Measurements from ENCODE around the gene FAM81A.

FAM81A gene

DNA sequence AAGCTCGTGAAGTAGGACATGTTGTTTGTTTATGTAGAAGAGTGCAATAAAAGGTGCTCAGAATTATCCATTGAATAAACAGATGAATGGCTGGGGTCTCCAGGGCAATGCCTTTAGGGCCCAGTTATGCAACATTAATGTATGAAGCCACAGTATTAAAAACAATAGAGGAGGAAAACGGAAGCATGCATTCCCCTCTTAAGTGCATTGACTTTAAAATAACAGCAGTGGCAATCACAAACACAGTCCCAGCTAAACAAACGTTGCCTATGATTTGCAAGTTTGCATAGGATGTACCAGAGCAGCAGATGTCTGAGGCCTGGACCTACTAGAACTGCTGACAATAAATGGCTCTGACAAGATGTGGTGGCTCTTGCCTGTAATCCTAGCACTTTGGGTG lies 113.0 kb downstream of the FAM81A start:
- no peak overlapping the region for H3K4me3 ChIP-seq (ENCODE audit: low read length)
- TF ChIP-seq, protein P1, sequence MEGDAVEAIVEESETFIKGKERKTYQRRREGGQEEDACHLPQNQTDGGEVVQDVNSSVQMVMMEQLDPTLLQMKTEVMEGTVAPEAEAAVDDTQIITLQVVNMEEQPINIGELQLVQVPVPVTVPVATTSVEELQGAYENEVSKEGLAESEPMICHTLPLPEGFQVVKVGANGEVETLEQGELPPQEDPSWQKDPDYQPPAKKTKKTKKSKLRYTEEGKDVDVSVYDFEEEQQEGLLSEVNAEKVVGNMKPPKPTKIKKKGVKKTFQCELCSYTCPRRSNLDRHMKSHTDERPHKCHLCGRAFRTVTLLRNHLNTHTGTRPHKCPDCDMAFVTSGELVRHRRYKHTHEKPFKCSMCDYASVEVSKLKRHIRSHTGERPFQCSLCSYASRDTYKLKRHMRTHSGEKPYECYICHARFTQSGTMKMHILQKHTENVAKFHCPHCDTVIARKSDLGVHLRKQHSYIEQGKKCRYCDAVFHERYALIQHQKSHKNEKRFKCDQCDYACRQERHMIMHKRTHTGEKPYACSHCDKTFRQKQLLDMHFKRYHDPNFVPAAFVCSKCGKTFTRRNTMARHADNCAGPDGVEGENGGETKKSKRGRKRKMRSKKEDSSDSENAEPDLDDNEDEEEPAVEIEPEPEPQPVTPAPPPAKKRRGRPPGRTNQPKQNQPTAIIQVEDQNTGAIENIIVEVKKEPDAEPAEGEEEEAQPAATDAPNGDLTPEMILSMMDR (conservative IDR thresholded peaks at IDR 0.05; ENCODE audit: low read depth, low read length) = no peak
- DNase-seq (ENCODE audit: low read depth) = no peak

DNA sequence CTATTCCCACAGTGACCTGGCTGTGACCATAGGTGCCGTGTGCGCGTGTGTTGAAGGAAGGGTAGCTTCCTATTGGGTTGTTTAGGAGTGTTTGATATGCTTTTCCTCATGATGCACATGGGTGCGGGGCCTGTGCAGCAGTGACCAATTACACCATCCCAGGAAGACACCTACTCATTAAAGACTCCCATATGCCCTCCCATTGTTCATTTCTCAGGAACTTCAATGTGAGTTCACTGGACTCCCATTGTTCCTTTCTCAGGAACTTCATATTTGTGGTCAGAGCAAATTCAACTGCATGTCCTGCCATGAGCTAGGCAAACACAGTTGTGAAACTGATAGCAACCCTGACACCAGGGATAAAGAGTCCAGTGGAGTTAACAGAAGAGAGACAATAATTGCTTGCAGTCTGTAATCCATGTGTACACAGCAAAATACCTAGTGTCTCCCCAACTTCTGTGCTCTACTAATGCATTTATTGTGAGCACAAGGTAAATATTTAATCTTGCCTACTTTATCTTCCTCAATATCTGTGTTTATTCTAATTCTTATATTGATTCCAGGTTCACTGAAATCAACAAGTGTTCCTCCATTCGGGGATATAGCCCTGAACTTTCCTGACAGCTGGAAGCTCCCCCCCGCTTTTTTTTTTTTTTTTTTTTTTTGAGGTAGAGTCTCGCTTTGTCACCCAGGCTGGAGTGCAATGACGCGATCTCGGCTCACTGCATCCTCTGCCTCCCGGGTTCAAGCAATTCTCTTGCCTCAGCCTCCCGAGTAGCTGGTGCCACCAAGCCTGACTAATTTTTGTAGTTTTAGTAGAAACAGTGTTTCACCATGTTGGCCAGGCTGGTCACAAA lies 116.1 kb downstream of the FAM81A start:
- TF ChIP-seq, protein P1 (conservative IDR thresholded peaks at IDR 0.05; ENCODE audit: low read depth, low read length) = no peak
- no peak for DNase-seq (ENCODE audit: low read depth)
- no peak overlapping the region for H3K4me3 ChIP-seq (ENCODE audit: low read length)

DNA sequence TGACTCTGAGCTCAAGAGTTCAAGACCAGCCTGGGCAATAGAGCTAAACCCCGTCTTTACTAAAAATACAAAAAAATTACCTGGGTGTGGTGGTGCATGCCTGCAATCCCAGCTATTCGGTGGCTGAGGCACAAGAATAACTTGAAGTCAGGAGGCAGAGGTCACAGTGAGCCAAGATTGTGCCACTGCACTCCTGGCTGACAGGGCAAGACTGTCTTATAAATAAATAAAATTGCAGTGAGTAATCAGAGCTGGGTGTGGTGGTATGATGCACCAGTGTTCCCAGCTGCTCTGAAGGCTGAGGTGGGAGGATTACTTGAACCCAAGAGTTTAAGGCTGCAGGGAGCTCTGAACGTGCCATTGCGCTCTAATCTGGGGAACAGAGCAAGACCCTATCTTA lies 117.7 kb downstream of the FAM81A start:
- DNase-seq (ENCODE audit: low read depth) = no peak
- no peak overlapping the region for H3K4me3 ChIP-seq (ENCODE audit: low read length)
- TF ChIP-seq, protein P1 (conservative IDR thresholded peaks at IDR 0.05; ENCODE audit: low read depth, low read length) = no peak

DNA sequence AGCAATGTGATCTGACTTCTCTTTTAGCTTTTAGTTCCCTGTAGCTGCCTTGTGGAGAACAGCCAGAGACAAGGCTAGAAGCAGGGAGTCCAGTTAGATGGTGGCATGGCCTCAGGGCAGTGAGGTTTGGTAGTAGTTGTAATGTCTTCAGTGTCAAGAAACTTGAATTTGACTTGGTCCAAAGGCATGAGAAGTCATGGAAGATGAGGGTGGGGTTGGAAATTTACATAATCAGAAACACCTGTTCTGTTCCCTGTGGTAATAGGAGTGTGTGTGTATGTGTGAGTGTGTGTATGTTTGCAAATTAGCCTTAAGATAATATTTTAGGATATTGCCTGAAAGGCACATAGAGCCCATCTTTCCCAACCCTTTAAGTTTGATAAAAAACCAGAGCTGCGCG lies 118.4 kb downstream of the FAM81A start:
- no peak overlapping the region for H3K4me3 ChIP-seq (ENCODE audit: low read length)
- DNase-seq (ENCODE audit: low read depth) = no peak
- TF ChIP-seq, protein P1 (conservative IDR thresholded peaks at IDR 0.05; ENCODE audit: low read depth, low read length) = no peak

DNA sequence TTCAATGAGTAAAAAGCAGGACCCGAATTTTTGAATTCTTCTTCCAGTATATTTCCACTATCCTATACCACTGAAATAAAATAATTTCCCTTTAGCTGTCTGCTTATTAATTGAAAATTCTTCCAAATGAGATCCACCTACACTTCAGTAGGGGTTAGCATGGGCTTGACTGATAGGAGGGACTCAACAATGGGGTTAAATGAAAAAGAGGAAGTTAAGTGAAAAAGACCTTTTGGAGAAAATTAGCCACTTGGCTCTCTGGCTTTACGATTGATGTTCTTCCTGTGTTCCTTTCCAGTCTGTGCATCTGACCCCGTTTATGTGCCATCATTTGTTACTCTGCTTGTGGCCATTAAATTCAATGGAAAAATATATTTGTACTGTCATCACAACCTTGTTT lies 119.6 kb downstream of the FAM81A start:
- no peak for DNase-seq (ENCODE audit: low read depth)
- no peak overlapping the region for H3K4me3 ChIP-seq (ENCODE audit: low read length)
- TF ChIP-seq, protein P1 (conservative IDR thresholded peaks at IDR 0.05; ENCODE audit: low read depth, low read length) = no peak

DNA sequence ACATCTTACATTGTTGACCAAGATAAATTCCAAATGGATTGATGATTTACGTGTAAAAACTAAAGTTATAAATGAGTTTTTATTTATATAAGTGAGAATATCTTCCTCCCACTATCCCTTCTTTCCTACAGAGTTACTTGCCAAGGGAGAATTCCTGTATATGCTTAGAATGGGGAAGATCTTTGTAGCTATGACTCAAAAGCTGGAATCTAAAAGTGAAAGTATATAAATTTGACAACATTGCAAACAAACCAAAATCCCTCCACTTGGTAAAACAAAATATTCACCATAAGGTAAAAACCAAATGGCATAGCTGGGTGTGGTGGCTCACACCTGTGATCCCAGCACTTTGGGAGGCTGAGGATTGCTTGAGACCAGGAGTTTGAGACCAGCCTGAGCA lies 120.9 kb downstream of the FAM81A start:
- DNase-seq (ENCODE audit: low read depth) = no peak
- TF ChIP-seq, protein P1 (conservative IDR thresholded peaks at IDR 0.05; ENCODE audit: low read depth, low read length) = no peak
- no peak overlapping the region for H3K4me3 ChIP-seq (ENCODE audit: low read length)

DNA sequence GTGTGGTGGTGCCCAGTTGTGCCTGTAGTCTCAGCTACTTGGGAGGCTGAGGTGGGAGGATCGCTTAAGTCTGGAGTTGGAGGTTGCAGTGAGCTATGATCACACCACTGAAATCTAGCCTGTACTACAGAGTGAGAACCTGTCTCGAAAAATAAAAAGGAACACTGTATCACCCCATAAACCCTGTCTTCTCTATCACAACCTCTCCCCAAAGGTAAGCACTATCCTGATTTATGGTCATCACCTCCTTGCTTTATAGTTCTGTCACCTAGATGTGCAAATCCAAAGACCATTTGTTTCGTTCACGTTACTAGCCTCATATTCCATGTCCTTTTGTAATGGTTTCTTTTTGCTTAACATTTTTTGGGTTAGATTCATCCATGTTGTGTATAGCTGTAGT lies 123.6 kb downstream of the FAM81A start:
- TF ChIP-seq, protein P1 (conservative IDR thresholded peaks at IDR 0.05; ENCODE audit: low read depth, low read length) = no peak
- H3K4me3 ChIP-seq (ENCODE audit: low read length) = no peak overlapping the region
- DNase-seq (ENCODE audit: low read depth) = no peak

Measured in retinal pigment epithelial cell (primary cell).